ENCODE measurements around the gene SRRM2.

The SRRM2 gene

GRCh38 chr16:2766430-2767139 is 14.1 kb downstream of the SRRM2 start:
- H3K4me3 Mint-ChIP-seq: peak overlapping the region; percentile 29 to 51
- peak overlapping the region; percentile 76 to 95 for H3K27ac Mint-ChIP-seq
- ATAC-seq (replicated peaks) (no peak), DNase-seq (no peak)
- H3K36me3 Mint-ChIP-seq (ENCODE audit: insufficient read depth): peaks cover 100% of the 10 kb centered on the region
- H3K4me1 Mint-ChIP-seq (ENCODE audit: low read depth in 2 of 2): peaks cover 30 to 32% of the 10 kb centered on the region in 2 donors
- no peaks in the 10 kb centered on the region for H3K9me3 Mint-ChIP-seq
- H3K27me3 Mint-ChIP-seq: no peaks in the 10 kb centered on the region

GRCh38 chr16:2767140-2767731 is 14.8 kb downstream of the SRRM2 start:
- Mint-ChIP-seq H3K4me3 (peak overlapping the region in 1 of 2 donors; percentile 60), H3K27me3 (no peaks in the 10 kb centered on the region), H3K4me1 (ENCODE audit: low read depth in 2 of 2) (peaks cover 32% of the 10 kb centered on the region in 2 donors), H3K27ac (peak overlapping the region; percentile 76 to 95), H3K9me3 (no peaks in the 10 kb centered on the region), H3K36me3 (ENCODE audit: insufficient read depth) (peaks cover 100% of the 10 kb centered on the region)
- ATAC-seq (replicated peaks) (no peak), DNase-seq (no peak)

GRCh38 chr16:2767891-2768290 is 15.5 kb downstream of the SRRM2 start:
- no peaks in the 10 kb centered on the region for H3K27me3 Mint-ChIP-seq
- peak overlapping the region in 1 of 2 donors; percentile 60 for H3K4me3 Mint-ChIP-seq
- DNase-seq (no peak), ATAC-seq (replicated peaks) (no peak)
- no peaks in the 10 kb centered on the region for H3K9me3 Mint-ChIP-seq
- H3K4me1 Mint-ChIP-seq (ENCODE audit: low read depth in 2 of 2): peaks cover 34 to 37% of the 10 kb centered on the region in 2 donors
- peak overlapping the region in 1 of 2 donors; percentile 95 for H3K27ac Mint-ChIP-seq
- peaks cover 100% of the 10 kb centered on the region for H3K36me3 Mint-ChIP-seq (ENCODE audit: insufficient read depth)

- H3K36me3 Mint-ChIP-seq (ENCODE audit: insufficient read depth): peaks cover 94% of the 10 kb centered on the region
- DNase-seq (no peak), ATAC-seq (replicated peaks) (no peak)
- H3K27me3 Mint-ChIP-seq: no peaks in the 10 kb centered on the region
- H3K9me3 Mint-ChIP-seq: no peaks in the 10 kb centered on the region
- H3K4me1 Mint-ChIP-seq (ENCODE audit: low read depth in 2 of 2): peaks cover 35 to 36% of the 10 kb centered on the region in 2 donors
- peak overlapping the region in 1 of 2 donors; percentile 52 for H3K4me3 Mint-ChIP-seq
- H3K27ac Mint-ChIP-seq: peak overlapping the region in 1 of 2 donors; percentile 95
Observed at GRCh38 chr16:2768403-2769089, 16.1 kb downstream of the SRRM2 start.

- Mint-ChIP-seq H3K9me3 (no peaks in the 10 kb centered on the region), H3K27ac (peak overlapping the region; percentile 15 to 95), H3K4me3 (peak overlapping the region in 1 of 2 donors; percentile 52), H3K4me1 (ENCODE audit: low read depth in 2 of 2) (peaks cover 32 to 35% of the 10 kb centered on the region in 2 donors), H3K36me3 (ENCODE audit: insufficient read depth) (peaks cover 89% of the 10 kb centered on the region), H3K27me3 (no peaks in the 10 kb centered on the region)
- no peak for ATAC-seq (replicated peaks)
- no peak for DNase-seq
Observed at GRCh38 chr16:2769100-2769529, 16.7 kb downstream of the SRRM2 start.

- Mint-ChIP-seq H3K4me3 (peak overlapping the region in 1 of 2 donors; percentile 52), H3K9me3 (no peaks in the 10 kb centered on the region), H3K36me3 (ENCODE audit: insufficient read depth) (peaks cover 87% of the 10 kb centered on the region), H3K27me3 (no peaks in the 10 kb centered on the region), H3K4me1 (ENCODE audit: low read depth in 2 of 2) (peaks cover 32 to 35% of the 10 kb centered on the region in 2 donors), H3K27ac (peak overlapping the region; percentile 15 to 95)
- DNase-seq (no peak), ATAC-seq (replicated peaks) (no peak)
Observed at GRCh38 chr16:2769675-2770056, 17.2 kb downstream of the SRRM2 start.

- H3K27me3 Mint-ChIP-seq: no peaks in the 10 kb centered on the region
- peak overlapping the region in 1 of 2 donors; percentile 52 for H3K4me3 Mint-ChIP-seq
- no peaks in the 10 kb centered on the region for H3K9me3 Mint-ChIP-seq
- ATAC-seq (replicated peaks) (peak; percentile 61), DNase-seq (no peak)
- H3K36me3 Mint-ChIP-seq (ENCODE audit: insufficient read depth): peaks cover 82% of the 10 kb centered on the region
- H3K27ac Mint-ChIP-seq: peak overlapping the region; percentile 15 to 95
- H3K4me1 Mint-ChIP-seq (ENCODE audit: low read depth in 2 of 2): peaks cover 32 to 39% of the 10 kb centered on the region in 2 donors
Observed at GRCh38 chr16:2770057-2770951, 17.9 kb downstream of the SRRM2 start.

- Mint-ChIP-seq H3K36me3 (ENCODE audit: insufficient read depth) (peaks cover 72% of the 10 kb centered on the region), H3K27ac (peak overlapping the region; percentile 20 to 95)
- no peak for DNase-seq
Observed at GRCh38 chr16:2771496-2772402, 19.3 kb downstream of the SRRM2 start.

GRCh38 chr16:2773188-2773968 is 20.9 kb downstream of the SRRM2 start:
- no peaks in the 10 kb centered on the region for H3K9me3 Mint-ChIP-seq
- DNase-seq (no peak), ATAC-seq (replicated peaks) (no peak)
- peaks cover 32 to 47% of the 10 kb centered on the region in 2 donors for H3K4me1 Mint-ChIP-seq (ENCODE audit: low read depth in 2 of 2)
- H3K27ac Mint-ChIP-seq: peak overlapping the region; percentile 20 to 95
- no peak overlapping the region for H3K4me3 Mint-ChIP-seq
- peaks cover 66% of the 10 kb centered on the region for H3K36me3 Mint-ChIP-seq (ENCODE audit: insufficient read depth)
- no peaks in the 10 kb centered on the region for H3K27me3 Mint-ChIP-seq

More at GRCh38 chr16:2771496-2772402, 19.3 kb downstream of the SRRM2 start:
- Mint-ChIP-seq H3K9me3 (no peaks in the 10 kb centered on the region), H3K4me3 (peak overlapping the region in 1 of 2 donors; percentile 21), H3K27me3 (no peaks in the 10 kb centered on the region), H3K4me1 (ENCODE audit: low read depth in 2 of 2) (peaks cover 36 to 46% of the 10 kb centered on the region in 2 donors)
- no peak for ATAC-seq (replicated peaks)

- no peaks in the 10 kb centered on the region for H3K9me3 Mint-ChIP-seq
- H3K27me3 Mint-ChIP-seq: no peaks in the 10 kb centered on the region
- peaks cover 58% of the 10 kb centered on the region for H3K36me3 Mint-ChIP-seq (ENCODE audit: insufficient read depth)
- ATAC-seq (replicated peaks): no peak
- no peak for DNase-seq
- H3K4me3 Mint-ChIP-seq: no peak overlapping the region
- H3K27ac Mint-ChIP-seq: peak overlapping the region in 1 of 2 donors; percentile 29
- peaks cover 31 to 48% of the 10 kb centered on the region in 2 donors for H3K4me1 Mint-ChIP-seq (ENCODE audit: low read depth in 2 of 2)
Observed at GRCh38 chr16:2774161-2774891, 21.9 kb downstream of the SRRM2 start.

- Mint-ChIP-seq H3K4me1 (ENCODE audit: low read depth in 2 of 2) (peaks cover 27 to 48% of the 10 kb centered on the region in 2 donors), H3K27ac (peak overlapping the region in 1 of 2 donors; percentile 98), H3K27me3 (no peaks in the 10 kb centered on the region), H3K4me3 (peak overlapping the region; percentile 92 to 93), H3K9me3 (no peaks in the 10 kb centered on the region), H3K36me3 (ENCODE audit: insufficient read depth) (peaks cover 49% of the 10 kb centered on the region)
- ATAC-seq (replicated peaks) (no peak), DNase-seq (no peak)
Observed at GRCh38 chr16:2775131-2775716, 22.8 kb downstream of the SRRM2 start.
